Muscle of leg (tissue), 11 donors: ENCODE data around the gene FTHL17. TPM values are rescaled to one million over a fixed set of nuclear protein-coding genes. Genes with fewer than 3 reads are reported as not detected.

Experiments used
- DNase-seq: peaks from one replicate; pipeline ENCODE4 v3.0.0; 2013
- H3K27ac ChIP-seq: one replicate; pipeline ENCODE4 v1.5.1; 2013; ENCODE audit warnings: mild to moderate bottlenecking, low read length, control low read depth
- H3K27me3 ChIP-seq: one replicate; pipeline ENCODE4 v1.6.1; 2013; ENCODE audit warnings: low read length; ENCODE audit not compliant: control insufficient read depth, insufficient read depth
- H3K36me3 ChIP-seq: one replicate; pipeline ENCODE4 v1.6.1; 2013; ENCODE audit warnings: low read length; ENCODE audit not compliant: control insufficient read depth, insufficient read depth
- H3K4me1 ChIP-seq: one replicate; pipeline ENCODE4 v1.6.1; 2013; ENCODE audit warnings: low read length; ENCODE audit not compliant: control insufficient read depth, insufficient read depth
- H3K4me3 ChIP-seq: one replicate; pipeline ENCODE4 v1.5.1; 2013; ENCODE audit warnings: low read length, control low read depth
- H3K9me3 ChIP-seq: replicated peaks from 2 replicates; pipeline ENCODE4 v1.6.1; 2013; ENCODE audit warnings: low read depth, low read length; ENCODE audit not compliant: control insufficient read depth
- WGBS: methylation state at CpG from one replicate; pipeline ENCODE4 v1.1.5; 2013; ENCODE audit warnings: missing lambda C conversion rate; ENCODE audit not compliant: insufficient coverage; 5-methylcytosine and 5-hydroxymethylcytosine counted together
- polyA plus RNA-seq, 8 donors: library from polyadenylated mRNA; unstranded; fragments of 120-200 nt; gene quantifications; one replicate each; pipeline versions ENCODE4 v1.2.1 to v1.2.3, GENCODE V29; 2013; ENCODE audit warnings: inconsistent platforms in 1 of 8, low replicate concordance in 1 of 8; ENCODE audit not compliant: insufficient read length in 8 of 8, insufficient read depth in 1 of 8
- total RNA-seq: library from RNA; stranded (reverse); fragments of 120-200 nt; gene quantifications from one replicate; pipeline ENCODE4 v1.2.4, GENCODE V29; 2013

FTHL17 gene
- total and polyA plus RNA-seq, 9 donors: not detected

GRCh38 chrX:31092476-31092875 is 20.6 kb upstream of the FTHL17 start:
- peaks cover 6% of the 10 kb centered on the region for H3K27me3 ChIP-seq
- no peaks in the 10 kb centered on the region for H3K36me3 ChIP-seq
- H3K4me3 ChIP-seq: no peak overlapping the region
- no peaks in the 10 kb centered on the region for H3K9me3 ChIP-seq
- DNase-seq: peak; percentile 81
- no peak overlapping the region for H3K27ac ChIP-seq
- no peaks in the 10 kb centered on the region for H3K4me1 ChIP-seq
- WGBS: no CpG with 5 or more reads among the region's 3 CpGs

DNA sequence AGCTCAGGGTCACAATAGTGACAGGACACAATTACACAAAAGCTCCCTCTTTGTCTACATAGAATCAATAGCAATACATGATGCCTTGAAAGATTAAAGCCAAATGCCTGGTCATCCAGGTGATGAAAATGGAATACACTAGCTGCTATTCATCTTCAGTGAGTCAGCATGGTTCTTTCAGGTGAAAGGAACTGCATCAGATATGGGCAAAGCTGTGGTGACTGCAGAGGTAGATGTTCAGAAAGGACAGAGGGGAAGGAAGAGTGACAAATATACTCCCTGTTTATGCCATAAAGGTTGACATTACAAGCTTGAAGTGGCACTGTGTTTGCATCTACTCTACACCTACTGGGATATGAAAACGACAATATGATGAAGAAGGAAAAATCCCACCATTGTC is 20.0 kb upstream of the FTHL17 start:
- H3K27me3 ChIP-seq: peaks cover 6% of the 10 kb centered on the region
- no peak overlapping the region for H3K4me3 ChIP-seq
- no peak for DNase-seq
- no peaks in the 10 kb centered on the region for H3K9me3 ChIP-seq
- no peaks in the 10 kb centered on the region for H3K36me3 ChIP-seq
- H3K4me1 ChIP-seq: no peaks in the 10 kb centered on the region
- no CpG with 5 or more reads among the region's 1 CpG for WGBS
- H3K27ac ChIP-seq: no peak overlapping the region

GRCh38 chrX:31074522-31074921 is 2.7 kb upstream of the FTHL17 start:
- Histone ChIP-seq H3K4me1 (no peaks in the 10 kb centered on the region), H3K27ac (no peak overlapping the region), H3K4me3 (no peak overlapping the region), H3K36me3 (no peaks in the 10 kb centered on the region), H3K27me3 (no peaks in the 10 kb centered on the region), H3K9me3 (peaks cover 10% of the 10 kb centered on the region)
- no peak for DNase-seq
- WGBS: no CpG with 5 or more reads among the region's 2 CpGs

- no peaks in the 10 kb centered on the region for H3K4me1 ChIP-seq
- no peaks in the 10 kb centered on the region for H3K36me3 ChIP-seq
- H3K4me3 ChIP-seq: no peak overlapping the region
- DNase-seq: no peak
- H3K27ac ChIP-seq: no peak overlapping the region
- H3K9me3 ChIP-seq: peaks cover 6% of the 10 kb centered on the region
- H3K27me3 ChIP-seq: no peaks in the 10 kb centered on the region
- 83% methylated on average over 18 of the region's 18 CpGs for WGBS
These were observed 579 bp downstream of the FTHL17 start for GRCh38 chrX:31071262-31071661.

GRCh38 chrX:31070057-31070468 is 1.8 kb downstream of the FTHL17 start:
- H3K4me3 ChIP-seq: no peak overlapping the region
- no peaks in the 10 kb centered on the region for H3K36me3 ChIP-seq
- peaks cover 6% of the 10 kb centered on the region for H3K9me3 ChIP-seq
- H3K27me3 ChIP-seq: no peaks in the 10 kb centered on the region
- no peak for DNase-seq
- no peaks in the 10 kb centered on the region for H3K4me1 ChIP-seq
- no peak overlapping the region for H3K27ac ChIP-seq

DNA sequence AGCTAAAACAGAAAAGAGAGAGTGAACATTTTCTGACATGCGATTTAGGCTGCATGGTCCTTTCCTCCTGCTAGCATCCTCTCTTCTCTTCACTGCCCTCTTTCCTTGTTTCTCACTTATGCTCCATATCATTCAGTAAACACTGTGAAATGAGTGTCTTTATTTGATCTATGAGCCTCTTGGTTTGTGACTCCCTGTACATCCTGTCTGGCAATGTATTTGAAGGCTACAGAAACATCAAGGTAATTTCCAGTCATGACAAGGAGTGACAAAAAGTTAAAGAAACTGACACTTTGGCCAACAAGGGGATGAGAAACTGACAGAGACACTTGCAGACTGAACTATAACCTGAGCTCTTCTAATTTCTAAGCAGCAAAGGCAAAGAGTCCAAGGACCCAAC is 8.7 kb downstream of the FTHL17 start:
- no peaks in the 10 kb centered on the region for H3K27me3 ChIP-seq
- H3K36me3 ChIP-seq: no peaks in the 10 kb centered on the region
- H3K27ac ChIP-seq: no peak overlapping the region
- no peak for DNase-seq
- H3K4me3 ChIP-seq: no peak overlapping the region
- WGBS: no CpG with 5 or more reads among the region's 1 CpG
- no peaks in the 10 kb centered on the region for H3K4me1 ChIP-seq
- H3K9me3 ChIP-seq: no peaks in the 10 kb centered on the region

DNA sequence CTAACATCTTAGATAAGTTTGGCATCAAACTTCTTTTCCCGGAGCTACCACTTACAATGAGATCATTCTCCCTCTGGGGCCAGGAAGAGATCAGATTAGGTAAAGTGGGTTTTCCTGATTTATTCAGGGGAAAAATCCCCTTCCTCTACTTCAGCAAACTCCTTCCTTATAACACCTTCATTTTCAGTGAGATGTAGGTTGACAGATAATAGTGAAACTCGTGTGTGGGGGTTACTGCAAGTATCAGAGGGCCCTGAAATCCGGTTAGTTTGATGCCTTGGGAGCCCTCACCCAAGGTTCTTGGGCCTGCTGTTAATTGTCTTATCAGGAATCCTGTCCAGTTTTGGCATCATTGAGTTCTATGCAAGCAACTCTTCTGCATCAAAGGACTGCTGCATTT is 10.8 kb downstream of the FTHL17 start:
- DNase-seq: no peak
- no peak overlapping the region for H3K4me3 ChIP-seq
- no peaks in the 10 kb centered on the region for H3K36me3 ChIP-seq
- no peak overlapping the region for H3K27ac ChIP-seq
- WGBS: 57% methylated on average over 1 of the region's 3 CpGs
- no peaks in the 10 kb centered on the region for H3K9me3 ChIP-seq
- H3K4me1 ChIP-seq: no peaks in the 10 kb centered on the region
- no peaks in the 10 kb centered on the region for H3K27me3 ChIP-seq

GRCh38 chrX:31060016-31060415 is 11.8 kb downstream of the FTHL17 start:
- no peak for DNase-seq
- Histone ChIP-seq H3K4me1 (no peaks in the 10 kb centered on the region), H3K36me3 (no peaks in the 10 kb centered on the region), H3K4me3 (no peak overlapping the region), H3K9me3 (no peaks in the 10 kb centered on the region), H3K27me3 (no peaks in the 10 kb centered on the region), H3K27ac (no peak overlapping the region)
- WGBS: 53% methylated on average over 2 of the region's 4 CpGs

- DNase-seq: no peak
- no peaks in the 10 kb centered on the region for H3K27me3 ChIP-seq
- 66% methylated on average over 4 of the region's 7 CpGs for WGBS
- no peaks in the 10 kb centered on the region for H3K36me3 ChIP-seq
- H3K4me3 ChIP-seq: no peak overlapping the region
- H3K27ac ChIP-seq: no peak overlapping the region
- no peaks in the 10 kb centered on the region for H3K9me3 ChIP-seq
- no peaks in the 10 kb centered on the region for H3K4me1 ChIP-seq
These were observed 13.6 kb downstream of the FTHL17 start for GRCh38 chrX:31058284-31058683.

DNA sequence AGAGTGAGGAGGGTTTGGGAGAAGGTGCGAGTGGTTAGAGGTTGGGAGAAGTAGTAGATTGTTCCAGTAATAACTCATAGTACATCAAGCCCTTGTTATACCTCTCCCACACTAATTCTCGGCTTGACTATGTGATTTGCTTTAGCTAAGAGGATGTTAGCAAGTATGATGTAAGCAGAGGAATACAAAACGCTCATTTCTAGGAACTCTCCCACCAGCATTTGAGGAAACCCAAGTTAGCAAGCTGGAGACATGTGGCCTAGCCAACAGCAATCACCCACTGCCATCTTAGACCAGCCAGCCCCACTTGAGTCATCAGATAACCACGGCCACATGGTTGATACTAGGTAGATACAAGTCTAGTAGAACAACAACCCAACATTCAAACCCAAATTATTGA is 14.2 kb downstream of the FTHL17 start:
- H3K36me3 ChIP-seq: no peaks in the 10 kb centered on the region
- no peaks in the 10 kb centered on the region for H3K27me3 ChIP-seq
- H3K4me1 ChIP-seq: no peaks in the 10 kb centered on the region
- H3K27ac ChIP-seq: no peak overlapping the region
- H3K9me3 ChIP-seq: no peaks in the 10 kb centered on the region
- DNase-seq: no peak
- no peak overlapping the region for H3K4me3 ChIP-seq
- no CpG with 5 or more reads among the region's 4 CpGs for WGBS

DNA sequence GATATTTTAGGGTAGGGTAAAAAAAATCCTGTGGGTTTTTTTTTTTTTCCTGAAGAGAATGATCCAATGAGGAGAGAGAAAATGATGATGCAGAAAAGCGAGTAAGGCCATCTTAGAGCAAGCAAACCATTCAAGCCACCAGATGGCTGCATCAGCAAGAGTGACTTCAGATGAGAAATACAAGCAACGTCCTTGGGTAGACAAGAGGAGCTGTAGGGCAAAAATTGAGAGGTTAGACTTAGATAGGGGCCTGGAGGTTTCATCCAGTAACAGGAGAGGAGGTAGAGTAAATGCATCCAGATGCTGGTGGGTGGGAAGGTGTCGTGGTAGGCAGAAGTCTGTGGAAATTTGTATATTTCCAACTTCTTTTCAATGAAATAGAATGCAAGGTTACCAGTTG is 14.6 kb downstream of the FTHL17 start:
- no peak overlapping the region for H3K27ac ChIP-seq
- H3K36me3 ChIP-seq: no peaks in the 10 kb centered on the region
- no peak overlapping the region for H3K4me3 ChIP-seq
- DNase-seq: no peak
- H3K27me3 ChIP-seq: no peaks in the 10 kb centered on the region
- WGBS: 54% methylated on average over 3 of the region's 3 CpGs
- H3K4me1 ChIP-seq: no peaks in the 10 kb centered on the region
- no peaks in the 10 kb centered on the region for H3K9me3 ChIP-seq
